Stimulated activated CD8-positive, alpha-beta memory T cell treated with anti-CD3 and anti-CD28 coated beads, Interleukin-4, amount 100 ng/mL, for 24 hours (primary cell): ENCODE results near the gene IGFBP5.

Source experiments
- DNase-seq: peaks from one replicate; pipeline ENCODE4 v3.0.0-alpha.2; 2020; ENCODE audit warnings: low read depth

The IGFBP5 gene

DNA sequence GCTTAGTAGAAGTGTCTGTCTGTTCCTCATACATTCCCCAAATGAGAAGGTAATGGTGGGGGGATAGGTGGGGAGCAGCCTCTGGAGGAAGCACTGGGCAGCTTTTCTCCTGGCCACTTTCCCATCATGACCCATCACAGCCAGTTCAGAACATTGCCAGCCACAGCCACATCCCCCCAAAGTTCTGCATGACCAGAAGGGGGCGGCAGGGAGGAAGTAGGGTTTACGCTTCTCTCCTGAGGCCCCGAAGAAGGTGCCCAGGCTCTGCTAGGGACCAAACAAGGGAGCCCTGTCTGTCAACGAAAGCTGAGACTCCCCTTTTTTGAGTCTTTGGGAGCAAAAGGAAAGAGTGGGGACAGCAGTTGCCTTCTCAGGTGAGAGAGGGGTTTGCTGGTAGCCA lies 7.7 kb downstream of the IGFBP5 start:
- DNase-seq, result peak; percentile 18

DNA sequence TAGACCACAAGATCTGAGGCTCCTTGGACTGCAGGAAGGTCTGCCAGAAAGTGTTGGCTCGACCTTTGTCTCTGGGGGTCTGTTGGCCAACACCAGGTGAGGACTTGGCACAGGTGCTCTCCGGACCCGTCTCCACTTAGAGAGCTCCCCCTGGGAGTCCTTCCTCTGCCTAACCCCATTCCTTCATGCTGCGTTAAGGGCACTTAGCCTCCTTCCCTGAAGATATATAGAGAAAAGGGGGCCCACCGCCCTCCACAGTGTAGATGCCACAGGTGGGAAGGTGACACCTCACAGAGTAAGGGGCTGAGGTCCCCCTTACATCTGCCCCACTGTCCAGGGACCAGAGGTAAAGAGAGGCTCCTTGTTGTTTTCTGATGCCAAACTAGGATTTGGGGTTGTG lies 8.2 kb downstream of the IGFBP5 start:
- no peak for DNase-seq

DNA sequence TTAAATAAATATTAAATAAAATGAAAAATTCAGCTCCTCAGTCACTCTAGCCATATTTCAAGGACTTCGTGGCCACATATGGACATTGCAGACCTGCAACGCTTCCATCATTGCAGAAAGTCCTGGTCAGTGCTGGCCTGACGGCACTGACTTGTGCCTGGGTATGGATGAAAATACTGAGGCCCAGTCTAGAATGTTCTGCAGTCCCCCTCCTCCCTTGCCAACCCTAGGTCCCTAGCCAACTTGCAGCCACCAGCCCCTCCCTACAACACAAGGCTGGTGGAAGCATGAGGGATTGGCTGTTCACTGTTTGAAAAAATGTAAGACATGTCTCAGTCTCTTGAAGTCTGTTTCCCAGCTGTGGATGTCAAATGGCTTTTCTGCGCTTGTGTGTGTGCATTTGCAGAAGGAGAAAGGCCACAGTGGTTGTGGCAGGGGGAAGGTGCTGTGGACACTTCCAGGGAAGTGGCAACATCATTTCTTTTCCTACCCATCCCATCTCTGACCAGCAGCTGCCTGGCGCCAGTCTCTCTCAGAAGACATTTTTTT lies 9.9 kb downstream of the IGFBP5 start:
- DNase-seq, result no peak

DNA sequence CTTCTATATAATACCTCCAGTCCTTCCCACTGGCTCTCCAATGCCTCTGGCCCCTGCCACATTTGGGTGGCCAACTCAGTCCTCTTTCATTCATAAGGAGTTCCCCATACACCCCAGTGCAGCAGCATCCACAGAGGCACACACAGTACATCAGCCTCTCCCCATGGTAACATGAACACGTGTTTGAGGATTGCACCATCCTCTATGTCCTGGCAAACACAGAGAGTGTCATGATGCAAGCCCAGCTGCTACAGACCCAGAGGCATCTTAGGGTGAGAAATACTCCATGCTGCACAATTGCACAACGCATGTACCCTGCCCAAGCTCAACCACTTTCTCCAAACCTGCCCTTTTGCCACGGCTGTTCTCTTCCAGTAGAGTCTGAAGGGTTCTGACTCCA lies 11.5 kb downstream of the IGFBP5 start:
- DNase-seq, result no peak

DNA sequence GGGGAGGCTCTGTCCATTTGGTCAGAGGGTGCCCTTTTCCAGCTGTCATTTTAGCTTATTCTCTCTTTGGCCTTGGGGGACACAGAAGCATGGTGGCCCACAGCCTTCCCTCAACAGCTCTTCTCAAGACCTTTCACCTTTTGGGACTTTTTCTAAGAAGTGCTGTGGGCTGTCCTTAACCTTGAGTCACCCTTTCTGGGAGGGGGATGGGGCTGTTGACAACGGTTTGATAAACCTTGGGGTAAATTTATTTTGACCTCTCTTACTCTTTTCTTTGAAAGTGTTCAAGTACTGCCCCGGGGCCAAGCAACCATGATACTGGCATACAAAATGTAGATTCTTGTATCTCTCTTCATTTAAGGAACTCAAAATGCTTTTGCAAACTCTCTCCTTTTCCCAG lies 13.7 kb downstream of the IGFBP5 start:
- DNase-seq, result no peak

DNA sequence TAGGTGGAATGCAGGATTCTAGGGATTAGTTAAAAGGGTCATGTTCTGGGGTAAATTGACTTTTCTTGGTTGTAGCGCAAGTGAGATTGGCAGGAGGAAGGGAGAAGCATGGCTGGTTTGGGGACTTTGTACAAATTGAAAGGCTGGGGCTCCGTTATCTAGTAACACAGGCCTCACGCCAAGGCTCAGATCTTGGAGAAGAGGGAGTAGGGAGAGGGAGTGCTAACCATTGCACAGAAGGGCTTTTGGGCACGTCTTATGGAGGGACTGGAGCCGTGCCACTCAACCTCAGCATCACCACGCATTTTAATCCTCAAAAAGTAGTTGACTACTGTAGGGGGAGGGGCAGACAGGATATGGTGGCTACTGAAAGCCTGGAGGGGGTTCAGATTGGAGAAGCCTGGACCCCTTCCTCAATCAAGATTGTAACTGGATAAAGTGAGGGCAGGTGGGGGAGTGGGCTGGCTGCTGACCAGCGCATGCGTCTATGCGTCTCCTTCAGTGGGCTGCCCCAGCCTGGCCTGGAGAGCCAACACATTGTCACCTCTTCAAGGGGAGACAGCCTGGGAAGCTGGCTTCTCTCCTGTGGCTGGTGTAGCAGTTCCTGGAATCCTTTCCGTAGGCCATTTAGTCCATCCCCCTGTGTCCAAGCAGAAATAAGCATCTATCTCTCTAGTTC lies 14.3 kb downstream of the IGFBP5 start:
- DNase-seq, result no peak

DNA sequence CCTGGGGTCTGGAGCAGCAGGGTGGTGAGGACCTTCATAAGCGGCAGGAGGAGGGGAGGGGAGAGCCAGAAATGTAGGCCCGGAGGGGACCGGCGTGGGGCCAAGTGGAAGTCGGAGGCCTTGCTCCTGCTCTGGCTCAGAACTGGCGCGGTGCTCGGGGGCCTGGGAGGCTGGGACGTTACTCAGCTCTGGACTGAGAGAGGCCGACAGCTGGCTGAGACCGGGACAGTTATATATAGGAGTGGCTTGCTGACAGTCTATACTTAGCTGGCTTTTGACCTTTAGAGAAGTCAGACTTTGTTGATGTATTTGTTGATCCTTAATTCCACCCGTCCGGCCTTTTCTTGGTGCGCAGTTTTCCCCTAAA lies 15.7 kb downstream of the IGFBP5 start:
- DNase-seq, result no peak

DNA sequence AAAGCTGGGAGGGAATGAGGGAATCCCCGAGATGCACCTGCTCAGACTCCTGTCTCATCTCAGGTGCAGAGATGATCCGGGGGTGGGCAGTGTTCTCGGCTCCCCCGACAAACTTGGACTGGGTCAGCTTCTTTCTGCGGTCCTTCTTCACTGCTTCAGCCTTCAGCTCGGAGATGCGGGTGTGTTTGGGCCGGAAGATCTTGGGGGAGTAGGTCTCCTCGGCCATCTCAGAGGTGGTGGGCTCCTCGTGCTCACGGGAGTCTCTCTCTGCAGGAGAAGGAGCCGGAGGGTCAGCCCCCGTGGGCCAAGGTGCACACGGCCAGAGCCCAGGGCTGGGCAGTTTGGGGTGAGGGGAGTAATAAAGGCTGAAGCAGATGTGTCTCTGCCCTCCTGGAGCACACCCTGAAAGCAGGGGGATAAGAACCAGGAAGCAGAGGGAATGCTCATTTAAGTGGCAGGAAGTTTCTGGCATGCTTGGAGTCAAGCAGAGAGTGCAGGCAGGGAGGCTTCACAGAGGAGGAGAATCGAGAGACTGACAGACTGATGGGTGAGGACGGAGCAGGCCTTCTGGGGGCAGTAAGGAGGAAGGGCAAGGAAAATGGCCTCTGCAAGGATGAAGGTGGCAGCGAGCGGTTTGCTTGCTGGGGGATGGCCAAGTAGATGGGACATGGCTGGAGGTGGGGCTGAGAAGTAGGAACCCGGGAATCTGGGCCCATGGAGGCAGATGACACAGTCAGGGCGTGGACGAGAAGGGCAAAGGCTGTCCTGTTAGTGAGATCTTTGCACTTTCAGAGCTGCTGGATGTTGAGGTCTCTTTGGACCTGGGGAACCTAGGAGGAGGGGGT lies 16.3 kb downstream of the IGFBP5 start:
- DNase-seq, result no peak

DNA sequence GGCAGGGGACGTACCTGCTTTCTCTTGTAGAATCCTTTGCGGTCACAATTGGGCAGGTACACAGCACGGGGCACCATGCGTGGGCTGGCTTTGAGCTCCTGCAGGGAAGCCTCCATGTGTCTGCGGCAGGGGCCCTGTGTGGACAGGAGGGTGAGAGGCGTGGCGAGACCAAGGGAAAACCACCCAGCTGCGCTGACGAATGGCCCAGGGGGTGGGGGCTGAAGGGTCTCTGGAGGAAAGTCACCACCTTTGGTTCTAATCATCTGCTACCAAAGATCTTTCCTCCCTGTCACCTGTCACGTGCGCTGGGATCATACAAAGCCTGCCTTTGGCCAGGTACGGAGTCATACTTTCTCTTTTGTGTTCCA lies 17.3 kb downstream of the IGFBP5 start:
- DNase-seq, result no peak

DNA sequence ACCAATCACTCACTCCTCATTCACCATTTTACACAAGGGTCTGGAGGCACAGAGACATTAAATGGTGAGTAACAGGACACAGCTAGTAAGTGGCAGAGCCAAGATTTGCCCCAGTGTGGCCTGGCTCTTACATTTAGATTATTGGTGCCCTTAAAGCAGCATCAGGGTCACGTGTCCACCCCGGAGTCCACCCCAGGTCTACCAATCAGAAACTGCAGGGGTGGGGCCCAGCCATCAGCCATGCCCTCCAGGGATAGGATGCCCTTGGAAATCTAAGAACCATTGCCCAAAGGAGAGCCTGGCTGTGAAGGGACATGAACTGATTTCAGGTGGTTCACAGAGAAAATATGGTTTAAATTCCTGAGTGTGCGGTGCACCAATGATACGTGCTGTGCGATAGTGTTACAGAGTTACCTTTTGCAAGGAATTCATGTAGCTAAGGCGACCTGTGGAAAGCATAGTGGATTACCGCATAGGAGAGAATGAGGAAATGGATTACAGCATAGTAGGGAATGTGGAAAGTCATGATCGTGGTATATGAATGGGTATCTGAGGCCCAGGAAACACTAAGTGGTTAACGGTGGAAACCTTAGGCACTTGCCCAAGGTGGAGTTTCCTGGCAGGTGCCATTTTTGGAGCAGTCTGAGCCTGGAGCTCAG lies 17.8 kb downstream of the IGFBP5 start:
- DNase-seq, result no peak

DNA sequence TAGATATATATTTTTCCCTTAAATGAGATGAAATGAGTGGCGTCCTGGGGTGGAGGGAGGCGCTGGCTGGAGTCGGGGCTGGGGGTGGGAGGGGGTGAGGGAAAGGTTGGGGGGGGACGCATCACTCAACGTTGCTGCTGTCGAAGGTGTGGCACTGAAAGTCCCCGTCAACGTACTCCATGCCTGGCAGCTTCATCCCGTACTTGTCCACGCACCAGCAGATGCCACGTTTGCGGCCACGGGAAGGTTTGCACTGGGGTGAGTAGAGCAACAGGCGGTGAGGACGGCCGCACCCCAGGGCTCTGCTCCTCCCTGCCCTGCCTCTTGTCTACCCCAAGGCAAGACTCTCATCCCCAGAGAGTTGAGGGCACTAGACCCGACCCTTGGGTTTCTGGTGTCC lies 18.7 kb downstream of the IGFBP5 start:
- DNase-seq, result no peak

DNA sequence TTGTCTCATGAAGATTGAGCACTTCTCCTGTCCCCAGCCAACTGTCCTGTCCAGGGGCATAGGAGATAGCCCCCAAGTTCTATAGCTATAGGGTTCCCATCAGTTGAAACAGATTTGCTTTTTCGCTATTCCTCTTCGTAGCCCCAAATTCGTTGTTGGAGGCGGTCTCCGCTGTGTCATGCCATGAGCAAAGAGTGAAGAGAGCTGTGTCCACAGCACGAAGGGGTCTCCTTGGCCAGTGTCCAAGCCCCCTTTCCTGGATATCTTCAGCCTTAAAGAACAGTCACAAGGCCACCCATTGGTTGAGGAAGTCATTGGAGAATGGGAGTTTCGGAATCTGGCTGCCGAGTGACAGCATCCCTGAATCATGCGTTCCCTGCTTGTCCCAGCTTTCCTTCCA lies 21.0 kb downstream of the IGFBP5 start:
- DNase-seq, result no peak

DNA sequence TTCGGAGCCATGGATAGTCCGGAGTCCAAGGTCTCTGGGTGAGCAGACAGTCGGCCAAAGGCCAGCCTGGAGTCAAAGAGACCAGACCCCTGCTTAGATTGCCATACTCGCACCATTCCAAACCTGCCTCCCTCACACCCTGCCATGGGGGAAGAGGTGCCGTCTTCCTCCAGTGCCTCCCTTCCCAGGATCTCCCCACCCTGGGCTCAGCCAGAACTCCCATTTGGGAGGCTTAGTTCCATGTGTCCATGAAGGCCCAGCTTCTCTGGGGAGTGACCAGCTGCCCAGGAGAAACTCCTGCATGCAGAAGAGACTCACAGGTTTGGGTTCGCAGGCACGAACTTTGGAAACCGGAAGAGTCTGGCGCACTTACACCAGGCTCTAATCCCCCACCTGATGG lies 21.7 kb downstream of the IGFBP5 start:
- no peak for DNase-seq

DNA sequence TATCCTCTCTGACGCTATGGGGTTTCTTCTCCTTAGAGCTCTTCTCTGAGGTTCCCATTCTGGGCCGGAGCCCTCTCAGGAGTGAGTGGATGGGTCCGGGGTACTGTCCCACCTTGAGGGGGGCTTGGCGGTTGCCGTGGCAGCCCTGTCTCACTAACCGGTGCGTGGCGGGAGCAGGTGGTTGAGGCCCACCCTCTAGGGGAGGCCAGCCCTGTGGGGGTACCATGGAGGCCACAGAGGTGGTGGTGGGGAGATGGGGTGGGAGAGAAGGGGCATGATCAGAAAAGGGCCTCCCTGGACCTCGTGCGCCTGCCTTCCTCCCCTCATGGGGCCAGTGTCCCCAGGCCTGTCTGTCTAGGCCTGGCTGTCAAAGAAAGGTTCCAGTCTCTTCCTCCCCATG lies 22.3 kb downstream of the IGFBP5 start:
- DNase-seq, result no peak

DNA sequence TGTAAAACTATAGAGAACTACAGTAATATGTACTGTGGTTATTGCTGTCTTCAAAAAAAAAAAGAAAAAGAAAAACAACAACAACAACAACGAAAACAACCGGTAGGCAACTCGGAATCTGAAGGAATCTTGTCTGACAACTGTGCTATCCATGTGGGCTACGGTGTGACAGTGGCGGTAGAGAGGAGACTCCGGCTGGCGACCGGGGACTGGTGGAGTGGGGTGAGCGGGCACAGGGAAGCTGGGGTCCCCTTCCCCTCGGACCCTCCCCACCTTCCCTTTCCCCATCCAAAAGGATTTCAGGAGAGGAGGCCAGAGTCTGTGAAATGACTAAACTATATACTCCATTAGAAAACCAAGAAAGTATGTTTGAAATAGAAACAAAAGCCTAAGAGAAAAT lies 22.9 kb downstream of the IGFBP5 start:
- no peak for DNase-seq

DNA sequence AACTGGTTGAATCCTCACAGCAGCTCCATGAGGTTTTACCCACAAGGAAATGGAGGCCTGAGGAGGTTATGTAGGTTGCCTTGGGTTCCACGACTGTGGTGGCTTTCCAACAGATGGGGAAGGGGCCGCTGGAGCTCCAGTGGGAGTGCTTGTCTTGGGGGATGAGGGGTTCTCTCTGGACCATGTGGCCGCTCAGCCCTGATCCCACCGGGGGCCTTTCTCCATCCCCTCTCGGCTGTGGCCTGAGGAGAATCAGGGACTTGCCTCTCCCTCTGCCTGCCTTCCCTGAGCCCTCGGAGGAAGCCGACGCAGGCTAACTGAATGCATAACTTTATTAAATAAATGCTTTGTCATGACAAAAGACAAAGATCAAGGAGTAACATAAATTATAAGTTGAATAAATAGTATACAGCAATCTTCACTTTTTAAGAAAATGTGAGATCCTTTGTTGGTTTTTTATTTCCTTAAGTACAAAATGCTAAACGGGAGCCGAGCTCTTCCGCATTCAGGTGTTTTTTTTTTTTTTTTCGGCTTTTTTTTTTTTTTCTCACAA lies 23.5 kb downstream of the IGFBP5 start:
- DNase-seq, result no peak

DNA sequence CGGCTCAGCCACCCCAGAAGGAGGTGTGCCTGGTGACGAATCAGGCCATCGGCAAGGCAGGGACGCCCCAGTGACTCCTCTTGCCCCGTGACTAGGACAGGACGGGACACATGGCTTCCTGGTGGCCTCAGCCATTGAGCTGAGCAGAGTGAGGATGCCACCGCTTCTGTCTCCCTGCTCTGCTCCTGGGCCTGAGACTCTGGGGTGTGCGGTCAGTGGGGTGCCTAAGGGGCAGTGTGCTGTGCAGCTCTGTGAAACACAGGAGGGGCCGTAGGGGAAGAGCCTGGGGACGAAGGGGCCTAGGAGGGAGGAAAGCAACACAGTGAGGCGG lies 24.3 kb downstream of the IGFBP5 start:
- no peak for DNase-seq

DNA sequence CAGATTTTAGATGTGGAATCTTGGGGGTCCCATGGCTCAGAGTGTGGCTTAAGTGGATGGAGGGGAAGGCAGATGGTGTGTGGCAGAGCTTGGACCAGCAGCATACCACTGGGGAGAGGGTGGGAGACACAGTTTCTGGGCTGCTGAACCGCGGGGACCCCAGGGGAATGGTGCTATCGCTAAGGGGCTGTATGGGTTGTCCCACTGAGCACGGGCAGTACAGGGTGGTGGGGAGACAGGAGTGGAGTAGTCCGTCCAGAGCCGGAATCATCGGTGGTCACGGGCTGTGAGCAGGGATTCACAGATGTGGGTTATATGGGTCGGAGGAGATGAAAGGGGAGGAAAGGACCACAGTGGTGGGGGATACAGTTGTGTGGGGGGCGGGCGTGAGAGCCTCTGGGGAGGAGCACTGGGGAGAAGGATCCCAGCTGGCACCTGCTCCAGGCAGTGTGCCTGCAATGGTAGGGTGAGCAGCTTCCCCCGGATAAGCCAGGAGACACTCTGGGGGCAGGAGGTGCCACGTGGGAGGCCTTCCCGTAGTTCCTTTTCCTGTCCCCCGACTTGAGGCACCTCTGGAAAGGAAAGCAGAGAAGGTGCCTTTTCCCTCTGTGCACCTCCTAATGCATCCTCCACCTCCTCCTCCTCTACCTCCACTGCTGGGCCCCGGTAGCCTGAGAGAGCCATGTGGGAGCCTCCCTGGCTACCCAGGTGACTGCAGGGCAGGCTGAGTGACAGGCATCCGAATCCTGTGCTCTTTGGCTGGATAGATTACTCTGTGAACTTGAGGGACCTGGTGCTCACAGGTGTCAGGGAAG lies 24.9 kb downstream of the IGFBP5 start:
- DNase-seq, result no peak

DNA sequence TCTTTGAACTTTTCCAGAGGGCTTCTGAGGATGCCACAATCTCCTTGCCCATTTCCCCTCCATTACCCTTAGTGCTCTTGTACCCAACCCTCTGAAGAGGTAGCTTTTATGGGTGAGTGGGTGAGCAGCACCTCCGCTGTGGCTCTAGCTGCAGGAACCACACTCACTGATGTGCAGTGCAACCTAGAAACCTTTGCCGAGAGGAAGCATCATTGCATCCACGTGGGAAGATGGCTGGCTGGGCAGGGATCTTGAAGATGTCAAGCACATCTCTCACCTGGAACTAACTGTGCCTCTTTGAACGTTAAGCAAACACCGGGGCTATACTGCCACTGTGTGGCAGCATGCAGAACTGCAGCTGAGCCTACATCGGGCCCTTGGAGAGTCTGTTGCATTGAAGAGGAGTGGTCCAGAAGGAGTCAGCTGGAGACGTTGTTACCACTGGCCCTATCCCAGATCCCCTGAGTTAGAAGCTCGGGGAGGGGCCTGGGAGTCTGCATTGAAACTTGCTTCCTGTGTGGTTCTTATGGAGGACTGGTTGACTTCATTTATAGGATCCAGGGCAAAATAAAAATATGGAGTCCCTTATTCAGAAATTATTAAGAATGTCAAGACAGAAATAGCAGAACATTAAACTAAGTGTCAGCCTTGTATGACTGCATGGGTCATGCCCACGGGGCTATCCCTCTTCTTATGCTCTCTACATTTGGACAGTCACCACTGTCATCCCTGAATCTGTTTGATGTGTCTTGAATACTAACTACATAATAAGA lies 28.7 kb downstream of the IGFBP5 start:
- peak; percentile 47 for DNase-seq

DNA sequence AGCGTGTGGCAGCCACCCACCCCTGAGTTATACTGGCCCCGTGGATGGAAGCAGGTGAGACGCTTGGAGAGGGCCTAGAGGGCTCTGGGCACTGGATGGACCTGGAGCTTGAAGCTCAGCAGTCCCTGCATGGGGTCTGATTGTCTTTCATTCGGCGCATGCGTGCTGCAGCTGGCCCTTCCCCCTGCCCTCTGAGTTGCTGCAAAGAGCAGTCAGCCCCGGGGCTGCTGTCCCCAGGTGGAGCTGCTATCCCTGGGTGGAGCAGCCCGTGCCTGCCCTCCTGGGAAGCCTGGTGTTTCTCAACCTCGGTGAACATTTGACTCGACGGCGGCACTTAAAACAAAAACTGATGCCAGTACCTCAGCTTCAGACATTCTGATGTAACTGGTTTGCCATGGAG lies 29.6 kb downstream of the IGFBP5 start:
- DNase-seq, result no peak

DNA sequence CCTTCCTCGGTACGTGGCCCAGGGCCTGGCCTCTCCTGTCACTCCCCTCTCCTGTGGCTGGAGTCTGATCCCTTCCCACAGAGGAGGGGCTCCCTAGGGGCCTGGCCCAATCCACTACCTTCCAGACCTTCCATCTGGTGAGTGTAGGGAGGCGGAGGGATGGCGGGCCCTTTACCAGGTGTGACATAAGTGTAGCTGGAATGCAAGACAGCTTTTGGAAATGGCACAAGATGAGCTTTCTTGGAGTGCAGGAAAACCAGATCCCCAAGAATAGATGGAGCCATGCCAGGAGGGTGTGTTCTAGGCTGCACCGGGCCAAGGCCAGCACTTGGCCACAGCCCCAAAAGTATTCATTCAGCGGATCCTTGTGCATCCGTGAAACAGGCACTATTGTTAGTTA lies 30.1 kb downstream of the IGFBP5 start:
- no peak for DNase-seq
